Stimulated activated memory B cell treated with anti-CD40 and anti-IgM and Interleukin-4, amounts not matched to agents 10 μg/mL and 1 μg/mL and 100 μg/mL, for 72 hours (primary cell): ENCODE results near the gene SEC61B.

Experiments used
- ATAC-seq: fragments of 150-1000 bp; cut with Tn5 transposase; 2 replicates; pipeline ENCODE4 v1.10.0; 2021
- H3K27ac Mint-ChIP-seq: one replicate; pipeline ENCODE4 v1.8.0; 2022; ENCODE audit warnings: mild to moderate bottlenecking, mixed read lengths
- H3K27me3 Mint-ChIP-seq: one replicate; pipeline ENCODE4 v1.8.0; 2022; ENCODE audit warnings: mixed read lengths
- H3K36me3 Mint-ChIP-seq: one replicate; pipeline ENCODE4 v1.8.0; 2022; ENCODE audit warnings: mixed read lengths
- H3K4me1 Mint-ChIP-seq: one replicate; pipeline ENCODE4 v1.8.0; 2022; ENCODE audit warnings: mixed read lengths
- H3K4me3 Mint-ChIP-seq: one replicate; pipeline ENCODE4 v1.8.0; 2022; ENCODE audit warnings: mild to moderate bottlenecking, moderate library complexity, mixed read lengths
- H3K9me3 Mint-ChIP-seq: one replicate; pipeline ENCODE4 v1.8.0; 2022; ENCODE audit warnings: mixed read lengths

SEC61B gene

DNA sequence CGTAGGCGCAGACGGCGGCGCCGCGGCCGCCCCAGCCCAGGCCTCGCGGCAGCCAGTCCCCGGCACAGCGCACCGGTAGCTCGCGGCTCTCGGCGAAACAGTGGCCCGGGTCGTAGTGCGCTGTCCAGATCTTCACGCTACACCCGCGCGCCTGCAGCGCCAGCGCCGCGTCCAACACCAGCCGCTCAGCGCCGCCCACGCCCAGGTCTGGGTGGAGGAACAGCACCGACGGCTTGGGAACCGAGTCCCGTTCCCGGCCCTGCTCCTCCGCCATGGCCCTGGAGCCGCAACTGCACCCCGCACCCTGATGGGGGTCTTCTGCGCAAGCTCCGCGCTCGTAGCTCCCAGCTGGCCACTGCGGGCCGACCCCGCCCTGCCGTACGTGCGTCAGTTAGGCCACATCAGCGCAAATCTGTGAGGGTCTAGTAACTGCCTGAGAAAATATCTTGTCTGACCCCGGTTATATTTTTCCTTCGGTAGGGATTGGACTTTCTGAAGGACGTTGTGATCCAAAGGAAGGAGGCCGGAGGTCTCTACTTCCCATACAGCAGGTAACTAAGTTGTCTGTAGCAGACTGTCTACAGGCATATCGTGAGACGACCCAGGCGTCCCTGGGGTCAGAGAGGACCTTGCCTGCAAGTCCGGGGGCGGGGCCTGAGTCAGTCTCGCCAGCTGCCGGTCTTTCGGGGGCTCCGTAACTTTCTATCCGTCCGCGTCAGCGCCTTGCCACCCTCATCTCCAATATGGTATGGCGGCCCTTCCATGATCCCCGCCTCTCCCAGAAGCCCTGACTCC, at the start of gene SEC61B, which contains the start of gene ALG2:
Gene SEC61B, plus strand, starts transcription at position 662 of the 795 bp plus-strand sequence. Its CDS starts 82 bp downstream, at position 744.
Gene ALG2, minus strand, starts transcription at position 322 of the 795 bp plus-strand sequence. Its CDS starts 48 bp downstream, at position 274.
- no peaks in the 10 kb centered on the region for H3K27me3 Mint-ChIP-seq
- H3K9me3 Mint-ChIP-seq = no peaks in the 10 kb centered on the region
- peaks cover 83% of the 10 kb centered on the region for H3K4me1 Mint-ChIP-seq
- peak within 1 kb of the TSS; percentile 100 for H3K27ac Mint-ChIP-seq
- H3K4me3 Mint-ChIP-seq = peak within 1 kb of the TSS; percentile 99
- peak; percentile 98 for ATAC-seq
- peaks cover 79% of the 10 kb centered on the region for H3K36me3 Mint-ChIP-seq

DNA sequence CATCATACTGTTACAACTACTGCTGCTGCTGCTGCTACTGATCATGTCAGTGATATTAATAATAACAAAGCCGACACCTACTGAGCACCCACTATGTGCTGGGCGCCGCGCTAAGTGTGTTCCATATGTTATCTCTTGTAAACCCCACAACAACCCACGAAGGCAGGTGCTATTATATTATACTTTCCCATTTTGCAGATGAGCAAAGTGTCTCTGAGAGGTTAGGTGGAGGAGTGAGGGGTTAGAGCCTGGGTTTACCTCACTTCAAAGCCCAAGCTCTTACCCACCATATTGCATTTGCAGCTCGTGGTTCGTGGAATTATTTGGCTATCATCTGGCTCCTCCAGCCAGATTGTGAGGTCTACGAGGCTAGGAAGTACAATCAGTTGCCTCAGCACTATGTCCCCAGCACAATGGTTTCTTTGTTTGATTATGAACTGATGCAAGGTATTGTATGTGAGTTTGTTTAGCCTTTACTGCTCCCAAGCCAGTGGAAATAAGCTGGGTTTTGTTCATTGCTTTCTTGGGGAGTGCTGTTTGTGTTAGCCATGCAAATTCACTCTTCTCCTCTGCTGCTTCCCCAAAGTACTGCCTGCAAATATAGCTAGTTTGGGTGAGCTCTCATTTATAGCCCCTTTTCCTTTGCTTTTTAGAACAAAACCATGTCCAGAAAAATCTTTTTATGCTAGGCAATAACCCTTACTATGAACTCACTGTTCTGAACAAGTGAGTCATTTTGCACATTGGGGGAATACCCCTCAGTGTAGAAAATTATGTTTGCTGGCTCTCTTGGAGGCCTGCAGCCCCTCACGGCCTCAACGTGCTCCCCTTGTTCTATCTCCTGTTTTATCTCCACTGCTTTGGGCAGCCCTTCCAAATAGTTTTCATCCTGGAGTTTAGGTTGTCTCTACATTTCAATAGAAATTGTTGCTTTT, 48.2 kb upstream of the SEC61B start:
- Mint-ChIP-seq H3K4me3 (no peak overlapping the region), H3K36me3 (no peaks in the 10 kb centered on the region), H3K27ac (peak overlapping the region; percentile 77), H3K9me3 (no peaks in the 10 kb centered on the region), H3K4me1 (peaks cover 54% of the 10 kb centered on the region), H3K27me3 (no peaks in the 10 kb centered on the region)
- peak; percentile 52 for ATAC-seq

DNA sequence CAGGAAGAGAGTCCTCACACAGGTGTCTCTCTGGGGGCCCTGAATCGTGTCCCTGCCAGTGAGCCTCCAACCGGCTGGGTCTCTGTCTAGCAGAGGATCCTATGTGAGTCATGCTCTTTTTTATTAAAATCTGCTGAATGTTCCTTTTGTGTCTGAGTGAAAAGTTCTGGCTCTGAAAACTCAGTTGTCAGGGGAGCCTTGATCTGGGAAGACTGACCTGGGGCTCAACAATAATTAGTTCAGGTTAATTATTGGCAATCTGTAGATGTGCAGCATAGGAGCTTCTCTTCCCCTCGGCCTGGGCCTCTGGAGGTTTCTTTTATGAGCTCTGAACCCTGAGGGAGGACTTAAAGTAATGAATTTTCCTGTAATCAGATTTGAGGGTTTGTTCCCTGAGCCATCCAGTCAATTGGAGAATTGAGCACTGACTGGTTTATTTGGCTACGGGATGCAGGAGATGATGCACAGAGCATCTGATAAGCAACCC, 45.5 kb upstream of the SEC61B start:
- H3K27ac Mint-ChIP-seq = peak overlapping the region; percentile 93
- ATAC-seq = no peak

DNA sequence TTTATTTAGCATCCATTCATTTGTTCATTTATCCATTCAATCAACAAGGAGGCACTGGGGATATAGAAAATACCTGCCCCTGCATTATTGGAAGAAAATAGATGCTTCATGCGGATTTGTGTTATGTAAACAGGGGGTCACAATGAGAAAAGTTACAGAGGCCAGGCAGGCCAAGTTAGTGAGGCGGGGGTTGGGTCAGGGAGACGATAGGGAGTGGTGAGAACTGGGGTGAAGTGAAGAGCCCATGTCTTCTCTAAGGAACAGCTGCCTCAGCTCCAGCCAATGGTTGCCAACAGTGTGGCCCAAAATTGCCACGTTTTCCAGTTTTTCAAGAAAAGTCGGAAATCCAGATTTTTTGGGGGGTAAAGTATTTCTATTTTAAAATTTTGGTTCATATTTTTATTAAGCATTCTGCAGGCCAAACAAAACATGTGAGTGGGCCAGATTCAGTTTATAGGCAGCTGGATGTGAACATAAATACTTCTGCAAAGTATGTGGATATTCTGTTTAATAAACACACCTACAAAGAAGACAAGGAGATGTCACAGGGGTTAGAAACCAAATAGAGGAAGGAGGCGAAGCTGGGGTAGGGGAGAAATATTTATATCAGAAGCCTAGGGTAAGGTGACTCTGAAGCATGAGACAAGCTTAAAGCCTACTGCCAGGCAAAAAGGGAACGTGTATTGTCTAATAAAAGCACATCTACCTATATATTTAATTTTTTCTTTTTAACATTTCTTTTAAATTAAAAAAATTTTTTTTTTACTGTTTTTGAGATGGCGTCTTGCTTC, 44.3 kb upstream of the SEC61B start:
- peaks cover 13% of the 10 kb centered on the region for H3K36me3 Mint-ChIP-seq
- H3K27me3 Mint-ChIP-seq = no peaks in the 10 kb centered on the region
- H3K4me1 Mint-ChIP-seq = peaks cover 73% of the 10 kb centered on the region
- no peak for ATAC-seq
- no peaks in the 10 kb centered on the region for H3K9me3 Mint-ChIP-seq
- peak overlapping the region; percentile 93 for H3K27ac Mint-ChIP-seq
- H3K4me3 Mint-ChIP-seq = no peak overlapping the region

More for the DNA sequence above, 45.5 kb upstream of the SEC61B start:
- H3K4me3 Mint-ChIP-seq = no peak overlapping the region
- H3K27me3 Mint-ChIP-seq = no peaks in the 10 kb centered on the region
- peaks cover 69% of the 10 kb centered on the region for H3K4me1 Mint-ChIP-seq
- H3K36me3 Mint-ChIP-seq = peaks cover 13% of the 10 kb centered on the region
- H3K9me3 Mint-ChIP-seq = no peaks in the 10 kb centered on the region

DNA sequence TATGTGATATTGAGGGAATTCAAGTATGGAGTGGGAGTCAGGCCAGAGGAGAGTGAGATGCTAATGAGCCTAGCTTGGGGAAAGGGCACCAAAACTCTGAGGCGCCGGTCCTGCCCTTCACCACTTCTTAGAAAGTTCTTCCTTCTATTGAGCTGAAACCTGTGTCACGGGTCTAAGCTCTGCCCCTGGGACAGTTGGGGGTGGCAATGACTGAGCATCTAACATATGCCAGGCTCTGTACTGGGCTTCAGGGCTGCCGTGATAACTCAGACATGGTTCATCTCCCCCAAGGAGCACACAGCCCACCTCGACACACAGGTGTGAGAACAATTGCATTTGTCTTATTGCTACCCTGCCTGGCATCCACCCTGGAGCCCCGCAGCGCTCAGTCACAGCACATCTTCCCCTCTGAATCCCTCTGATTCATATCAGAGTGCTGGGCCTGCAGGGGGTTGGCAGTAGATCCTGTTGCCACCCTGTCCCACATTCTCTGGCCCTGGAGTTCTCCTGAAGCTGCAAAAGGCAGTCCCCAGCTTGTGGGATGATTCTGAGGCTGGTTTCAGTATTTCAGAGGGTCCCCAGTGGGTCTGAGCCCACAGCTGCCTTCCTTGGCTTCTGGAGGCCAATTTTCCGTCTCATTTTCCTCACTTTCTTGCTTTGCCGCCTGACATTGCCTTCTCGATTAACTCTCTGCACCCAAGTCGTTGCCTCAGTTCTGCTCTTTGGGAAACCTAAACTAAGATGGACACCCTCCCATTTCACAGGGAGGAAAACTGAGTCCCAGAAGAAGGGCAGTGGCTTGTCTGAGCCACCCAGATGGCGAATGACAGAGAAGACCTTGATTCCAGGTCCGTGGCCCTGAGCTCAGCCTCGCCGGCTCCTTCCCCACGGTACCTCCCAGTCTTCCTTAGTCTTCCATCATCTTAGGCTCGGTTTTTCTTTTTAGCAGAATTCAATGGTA, 42.9 kb upstream of the SEC61B start:
- peaks cover 81% of the 10 kb centered on the region for H3K4me1 Mint-ChIP-seq
- peak; percentile 73 for ATAC-seq
- no peak overlapping the region for H3K4me3 Mint-ChIP-seq
- H3K9me3 Mint-ChIP-seq = no peaks in the 10 kb centered on the region
- peak overlapping the region; percentile 93 for H3K27ac Mint-ChIP-seq
- peaks cover 13% of the 10 kb centered on the region for H3K36me3 Mint-ChIP-seq
- H3K27me3 Mint-ChIP-seq = no peaks in the 10 kb centered on the region

DNA sequence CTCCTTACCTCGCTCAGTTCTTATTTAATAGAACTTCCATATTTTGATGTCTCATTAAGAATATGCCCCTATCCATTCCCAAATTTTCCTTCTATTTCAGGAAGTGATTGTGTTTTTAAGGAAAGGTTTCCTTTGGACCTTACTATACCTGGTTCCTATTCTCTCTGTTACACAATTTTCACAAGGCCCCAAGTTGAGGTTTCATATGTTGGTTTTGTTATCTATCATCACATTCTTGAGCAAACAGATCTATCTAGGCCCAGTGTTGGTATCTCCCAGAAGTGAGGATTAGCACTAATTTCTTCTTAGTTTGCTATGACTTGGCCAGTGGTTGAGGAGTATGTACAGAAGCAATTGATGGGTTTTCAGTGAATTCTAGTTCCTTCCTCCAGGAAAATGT, 41.9 kb upstream of the SEC61B start:
- Mint-ChIP-seq H3K27ac (peak overlapping the region; percentile 93), H3K36me3 (peaks cover 13% of the 10 kb centered on the region), H3K27me3 (no peaks in the 10 kb centered on the region), H3K4me3 (no peak overlapping the region), H3K9me3 (no peaks in the 10 kb centered on the region), H3K4me1 (peaks cover 87% of the 10 kb centered on the region)
- peak; percentile 28 for ATAC-seq

DNA sequence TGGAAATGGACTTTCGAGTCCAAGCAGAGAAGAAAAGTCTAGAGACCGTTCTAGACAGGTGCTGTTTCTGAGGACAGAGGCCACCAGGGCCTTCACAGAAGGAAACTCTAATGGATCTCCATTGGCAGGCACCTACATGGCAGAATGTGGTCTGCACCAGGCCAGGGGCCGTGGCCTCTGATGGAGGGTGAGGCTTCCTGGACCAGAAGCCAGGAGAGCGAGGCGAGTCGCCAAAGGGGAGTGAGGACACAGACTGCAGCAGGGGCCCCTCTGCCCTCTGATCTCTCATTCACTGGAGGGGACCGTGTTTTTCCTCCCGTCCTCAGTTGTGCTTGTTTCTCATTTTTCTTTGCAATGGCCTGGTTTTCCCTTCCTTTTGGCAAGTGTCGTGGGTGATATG, 41.4 kb upstream of the SEC61B start:
- Mint-ChIP-seq H3K36me3 (peaks cover 13% of the 10 kb centered on the region), H3K9me3 (no peaks in the 10 kb centered on the region), H3K27me3 (no peaks in the 10 kb centered on the region), H3K4me3 (no peak overlapping the region), H3K4me1 (peaks cover 92% of the 10 kb centered on the region), H3K27ac (peak overlapping the region; percentile 93)
- no peak for ATAC-seq

DNA sequence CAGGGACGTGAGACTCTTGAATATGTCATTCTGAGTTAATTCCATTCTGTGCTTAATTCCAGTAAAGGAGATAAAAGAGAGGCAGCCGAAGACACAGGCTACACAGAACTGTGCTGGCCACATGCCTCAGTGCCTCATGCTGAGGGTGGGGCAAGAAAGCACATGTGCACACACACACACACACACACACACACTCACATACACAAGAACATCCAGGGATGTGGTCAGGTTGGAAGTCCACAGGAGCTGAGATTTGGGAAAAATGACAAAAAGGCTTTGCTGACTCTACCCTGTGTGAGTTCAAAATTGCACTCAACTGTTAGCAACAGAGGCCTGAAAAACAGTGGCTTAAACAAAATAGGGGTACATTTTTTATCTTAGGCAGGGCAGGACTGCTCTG, 40.9 kb upstream of the SEC61B start:
- Mint-ChIP-seq H3K27me3 (no peaks in the 10 kb centered on the region), H3K36me3 (peaks cover 13% of the 10 kb centered on the region), H3K27ac (peak overlapping the region; percentile 93), H3K9me3 (no peaks in the 10 kb centered on the region), H3K4me3 (no peak overlapping the region), H3K4me1 (peaks cover 96% of the 10 kb centered on the region)
- ATAC-seq = no peak

DNA sequence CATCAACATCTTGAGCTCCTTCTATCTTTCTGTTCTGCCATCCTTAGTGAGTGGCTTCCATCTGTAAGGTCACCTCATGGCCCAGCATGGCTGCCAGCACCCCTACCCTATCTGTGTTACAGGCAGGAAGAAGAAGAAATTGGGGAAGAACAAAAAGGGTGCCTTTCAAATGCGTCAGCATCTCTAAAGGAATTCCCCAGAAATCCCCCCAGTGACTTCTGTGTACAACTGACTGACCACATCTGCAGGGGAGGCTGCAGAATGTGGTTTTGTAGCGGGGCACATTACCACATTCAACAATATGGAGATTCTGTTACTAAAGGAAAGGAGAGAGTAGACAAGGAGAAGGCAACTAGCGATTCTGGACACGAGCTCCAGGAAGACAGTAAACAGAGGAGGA, 40.5 kb upstream of the SEC61B start:
- Mint-ChIP-seq H3K4me1 (peaks cover 96% of the 10 kb centered on the region), H3K4me3 (peak overlapping the region; percentile 11), H3K27ac (peak overlapping the region; percentile 93), H3K27me3 (no peaks in the 10 kb centered on the region), H3K36me3 (peaks cover 13% of the 10 kb centered on the region), H3K9me3 (no peaks in the 10 kb centered on the region)
- ATAC-seq = peak; percentile 80

DNA sequence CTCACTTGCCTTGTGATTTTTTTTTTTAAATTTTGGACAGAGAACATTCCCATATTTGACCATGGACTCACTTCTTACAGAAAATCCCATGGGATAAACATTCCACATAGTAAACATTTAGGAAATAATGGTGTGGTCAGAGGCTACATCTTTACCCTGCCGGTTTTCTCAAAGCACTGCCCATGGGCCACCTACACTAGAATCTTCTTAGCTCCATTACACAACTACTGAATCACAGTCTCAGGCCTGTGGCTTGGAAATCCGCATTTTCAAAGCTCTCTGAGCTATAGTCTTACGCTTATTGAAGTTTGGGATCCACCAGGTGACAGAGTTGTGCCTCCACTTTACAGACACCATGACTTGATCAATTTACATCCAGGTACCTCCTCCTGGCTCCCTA, 39.7 kb upstream of the SEC61B start:
- peak overlapping the region; percentile 15 for H3K4me3 Mint-ChIP-seq
- no peak for ATAC-seq
- H3K27ac Mint-ChIP-seq = peak overlapping the region; percentile 93
- H3K9me3 Mint-ChIP-seq = no peaks in the 10 kb centered on the region
- no peaks in the 10 kb centered on the region for H3K27me3 Mint-ChIP-seq
- H3K4me1 Mint-ChIP-seq = peaks cover 97% of the 10 kb centered on the region
- H3K36me3 Mint-ChIP-seq = peaks cover 13% of the 10 kb centered on the region

DNA sequence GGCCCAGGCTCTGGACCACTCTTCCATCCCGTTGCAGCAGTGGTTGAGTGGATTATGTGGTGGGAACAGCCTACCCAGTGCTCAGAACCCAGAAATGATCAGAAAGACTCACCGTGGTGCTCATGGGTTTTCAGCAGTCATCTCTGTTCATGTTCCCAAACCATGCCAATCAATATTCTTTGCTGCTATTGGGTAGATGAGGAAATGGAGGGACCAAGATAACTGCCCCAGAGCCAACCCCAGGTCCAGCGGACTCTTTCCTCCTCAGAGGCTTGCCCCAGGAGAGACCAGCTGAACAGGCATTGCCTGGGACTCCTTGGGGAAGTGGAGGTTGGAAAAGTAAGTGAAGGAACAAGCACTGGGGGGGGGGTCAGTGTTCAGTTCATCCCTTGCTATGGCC, 38.5 kb upstream of the SEC61B start:
- Mint-ChIP-seq H3K27me3 (no peaks in the 10 kb centered on the region), H3K9me3 (no peaks in the 10 kb centered on the region), H3K36me3 (peaks cover 13% of the 10 kb centered on the region), H3K4me3 (no peak overlapping the region), H3K27ac (peak overlapping the region; percentile 93), H3K4me1 (peaks cover 100% of the 10 kb centered on the region)
- ATAC-seq = no peak

DNA sequence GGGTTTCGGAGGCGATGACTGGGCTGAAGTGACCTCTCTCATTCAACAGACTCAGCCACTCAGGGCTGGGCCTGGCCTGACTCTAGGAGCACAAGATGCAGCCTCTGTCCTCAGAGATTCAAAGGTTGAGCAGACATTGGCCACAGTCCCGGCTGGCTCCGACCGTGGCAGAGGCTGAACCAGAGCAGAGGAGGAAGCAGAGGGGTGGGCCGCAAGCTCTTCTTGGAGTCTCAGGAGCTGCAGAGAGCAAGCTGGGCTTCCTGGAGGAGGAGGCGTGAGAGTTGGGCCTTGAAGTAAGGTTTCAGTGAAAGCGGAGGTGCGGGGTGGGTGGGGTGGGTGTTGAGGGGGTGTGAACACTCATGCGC, 38.0 kb upstream of the SEC61B start:
- peak overlapping the region; percentile 93 for H3K27ac Mint-ChIP-seq

DNA sequence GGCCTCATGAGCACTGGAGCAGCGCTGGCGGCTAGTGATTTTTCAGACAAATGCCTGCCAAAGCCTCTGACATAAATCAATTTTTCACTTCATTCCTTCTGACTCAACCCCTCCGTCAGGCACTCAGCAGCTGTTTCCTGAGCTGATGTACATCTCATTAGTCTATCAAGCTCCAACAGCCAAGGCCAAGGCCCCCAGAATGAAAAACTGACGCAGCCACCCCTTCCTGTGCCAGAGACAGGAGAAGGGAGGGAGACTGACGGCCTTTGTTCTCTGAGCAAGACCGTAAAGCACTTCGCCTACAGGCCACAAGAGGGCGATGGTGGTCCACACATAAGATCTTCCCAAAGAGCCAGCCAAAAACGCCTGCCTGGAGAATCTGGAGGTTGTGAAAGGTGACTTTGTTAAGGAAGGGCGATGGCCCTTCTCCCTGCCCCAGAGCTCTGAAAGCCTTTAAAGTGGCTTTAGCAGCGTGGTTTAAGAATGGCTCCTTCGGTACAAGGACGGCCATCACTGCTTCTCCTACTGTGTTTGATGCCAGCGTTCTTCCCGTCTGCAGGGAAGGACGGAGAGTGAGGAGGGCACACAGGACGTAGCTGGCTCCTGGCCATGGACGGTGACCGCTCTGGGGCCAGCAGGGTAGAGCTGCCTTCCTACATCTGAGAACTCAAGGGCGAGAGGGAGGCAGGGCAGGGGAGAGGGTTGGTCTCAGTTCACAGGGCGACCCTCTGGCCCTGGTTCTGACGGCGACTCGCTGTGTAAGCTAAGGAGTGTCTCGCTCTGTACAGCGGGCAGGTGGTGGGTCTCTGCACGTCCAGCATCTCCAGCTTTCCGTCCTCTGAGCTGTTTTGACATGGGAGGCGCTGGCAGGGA, 37.4 kb upstream of the SEC61B start:
- no peaks in the 10 kb centered on the region for H3K9me3 Mint-ChIP-seq
- peak overlapping the region; percentile 93 for H3K27ac Mint-ChIP-seq
- peak overlapping the region; percentile 25 for H3K4me3 Mint-ChIP-seq
- no peaks in the 10 kb centered on the region for H3K27me3 Mint-ChIP-seq
- peaks cover 13% of the 10 kb centered on the region for H3K36me3 Mint-ChIP-seq
- peaks cover 100% of the 10 kb centered on the region for H3K4me1 Mint-ChIP-seq
- peak; percentile 87 for ATAC-seq

More for the DNA sequence above, 38.0 kb upstream of the SEC61B start:
- no peaks in the 10 kb centered on the region for H3K27me3 Mint-ChIP-seq
- peak; percentile 1 for ATAC-seq
- H3K4me3 Mint-ChIP-seq = peak overlapping the region; percentile 22
- H3K36me3 Mint-ChIP-seq = peaks cover 13% of the 10 kb centered on the region
- no peaks in the 10 kb centered on the region for H3K9me3 Mint-ChIP-seq
- peaks cover 100% of the 10 kb centered on the region for H3K4me1 Mint-ChIP-seq
